Body of pancreas (tissue), 4 donors: Measurements from ENCODE around the gene PIEZO2. TPM values are rescaled to one million over a fixed set of nuclear protein-coding genes. Genes with fewer than 3 reads are reported as not detected.

Experiments used
- ATAC-seq: fragments of 150-250 bp; one replicate; pipeline ENCODE4 v1.9.1; 2016
- DNase-seq, 4 donors: peaks; one replicate each; pipeline ENCODE4 v3.0.0-alpha.2; 2019
- H3K27ac ChIP-seq, 4 donors: fragments of 200-600 bp; sonication (generic); 1 replicate in 3 of 4; 2 replicates in 1 of 4; pipeline versions ENCODE4 v1.5.1 to v1.6.1; 2016 to 2019; ENCODE audit warnings: mild to moderate bottlenecking in 1 of 4, mixed read lengths in 1 of 4, moderate library complexity in 1 of 4
- H3K27me3 ChIP-seq, 2 donors: fragments of 200-600 bp; sonication (generic); one replicate each; pipeline ENCODE4 v1.6.0; 2016; ENCODE audit warnings: mild to moderate bottlenecking in 1 of 2
- H3K36me3 ChIP-seq, 2 donors: fragments of 200-600 bp; sonication (generic); replicated peaks in 1 of 2; 2 replicates each; pipeline ENCODE4 v1.5.1; 2016; ENCODE audit warnings: low read depth in 2 of 2; ENCODE audit not compliant: insufficient read depth in 1 of 2
- H3K4me1 ChIP-seq: fragments of 200-600 bp; sonication (generic); one replicate; pipeline ENCODE4 v1.6.0; 2016
- H3K4me3 ChIP-seq, 2 donors: fragments of 200-600 bp; sonication (generic); 1 replicate in 1 of 2; 2 replicates in 1 of 2; pipeline ENCODE4 v1.5.1; 2016 to 2019
- H3K9me3 ChIP-seq, 3 donors: fragments of 200-600 bp; sonication (generic); 1 replicate in 2 of 3; 2 replicates in 1 of 3; pipeline ENCODE4 v1.5.1; 2016
- CTCF ChIP-seq, 7 experiments: fragments of 450-650 bp in 4 of 7; fragments of 200-600 bp in 3 of 7; sonication (generic) in 3 of 7; IDR thresholded peaks; one replicate each; pipeline ENCODE4 v1.5.1; 2016 to 2019; ENCODE audit warnings: antibody characterized with exemption in 7 of 7
- POLR2A ChIP-seq, 3 donors: fragments of 450-650 bp; IDR thresholded peaks; one replicate each; pipeline ENCODE4 v1.6.1; 2016; ENCODE audit warnings: antibody characterized with exemption in 3 of 3, mild to moderate bottlenecking in 2 of 3
- WGBS, 2 donors: methylation state at CpG; one replicate each; pipeline ENCODE4 v1.1.5; 2017; 5-methylcytosine and 5-hydroxymethylcytosine counted together
- intact Hi-C: fragments of 100-400 bp; cut with DNase I; formaldehyde crosslinking; loops from one replicate; pipeline ENCODE4 v1.15.1; 2023
- total RNA-seq, 2 donors: library from RNA; depleted of rRNA; stranded (reverse); fragments of >200 nt; gene quantifications; one replicate each; pipeline ENCODE4 v1.1.0, GENCODE V29; 2016

Gene PIEZO2
- total RNA-seq, 2 donors from 2014 or later, result 0.33 to 40.7 TPM

- no peak for ATAC-seq
- H3K4me3 ChIP-seq, result no peak overlapping the region
- DNase-seq, result no peak
- WGBS, 2 donors, result 75 to 77% methylated on average over 5 of the region's 5 CpGs
- H3K9me3 ChIP-seq, result no peaks in the 10 kb centered on the region
- H3K36me3 ChIP-seq, result no peaks in the 10 kb centered on the region
- intact Hi-C loops, result no loop called here
- no peak overlapping the region for H3K27ac ChIP-seq
- no peak for TF ChIP-seq CTCF (IDR thresholded peaks at IDR 0.05)
- TF ChIP-seq POLR2A (IDR thresholded peaks at IDR 0.05), result no peak
- H3K27me3 ChIP-seq, result no peaks in the 10 kb centered on the region
- no peaks in the 10 kb centered on the region for H3K4me1 ChIP-seq
Observed at GRCh38 chr18:11072632-11073031, 76.7 kb downstream of the PIEZO2 start.

- no peaks in the 10 kb centered on the region for H3K4me1 ChIP-seq
- DNase-seq (no peak), ATAC-seq (no peak)
- no peak overlapping the region for H3K4me3 ChIP-seq
- no peaks in the 10 kb centered on the region for H3K27me3 ChIP-seq
- TF ChIP-seq CTCF (IDR thresholded peaks at IDR 0.05), result no peak
- TF ChIP-seq POLR2A (IDR thresholded peaks at IDR 0.05), result no peak
- no peaks in the 10 kb centered on the region for H3K9me3 ChIP-seq
- intact Hi-C loops, result no loop called here
- no peak overlapping the region for H3K27ac ChIP-seq
- no peaks in the 10 kb centered on the region for H3K36me3 ChIP-seq
- WGBS, 2 donors, result 70 to 72% methylated on average over 4 of the region's 4 CpGs
Observed at GRCh38 chr18:11071300-11071699, 78.1 kb downstream of the PIEZO2 start.

- DNase-seq (no peak), ATAC-seq (no peak)
- Histone ChIP-seq H3K4me1 (no peaks in the 10 kb centered on the region), H3K27ac (no peak overlapping the region), H3K36me3 (no peaks in the 10 kb centered on the region), H3K4me3 (no peak overlapping the region), H3K27me3 (no peaks in the 10 kb centered on the region), H3K9me3 (no peaks in the 10 kb centered on the region)
- intact Hi-C loops, result no loop called here
- 60 to 63% methylated on average over 11 of the region's 11 CpGs for WGBS, 2 donors
- TF ChIP-seq POLR2A (IDR thresholded peaks at IDR 0.05) (no peak), CTCF (IDR thresholded peaks at IDR 0.05) (no peak)
Observed at GRCh38 chr18:11070593-11070992, 78.8 kb downstream of the PIEZO2 start.

GRCh38 chr18:11066038-11066437, 83.3 kb downstream of the PIEZO2 start:
- ATAC-seq (no peak), DNase-seq (no peak)
- Histone ChIP-seq H3K9me3 (no peaks in the 10 kb centered on the region), H3K27me3 (no peaks in the 10 kb centered on the region), H3K36me3 (no peaks in the 10 kb centered on the region), H3K4me3 (no peak overlapping the region), H3K4me1 (no peaks in the 10 kb centered on the region), H3K27ac (no peak overlapping the region)
- TF ChIP-seq CTCF (IDR thresholded peaks at IDR 0.05) (no peak), POLR2A (IDR thresholded peaks at IDR 0.05) (no peak)
- 32 to 45% methylated on average over 5 of the region's 5 CpGs for WGBS, 2 donors
- intact Hi-C loops, result no loop called here

GRCh38 chr18:11064727-11065460, 84.5 kb downstream of the PIEZO2 start:
- H3K4me1 ChIP-seq, result no peaks in the 10 kb centered on the region
- no peaks in the 10 kb centered on the region for H3K9me3 ChIP-seq
- no peaks in the 10 kb centered on the region for H3K36me3 ChIP-seq
- no peak overlapping the region for H3K4me3 ChIP-seq
- TF ChIP-seq POLR2A (IDR thresholded peaks at IDR 0.05), result no peak
- no peak overlapping the region for H3K27ac ChIP-seq
- 44 to 60% methylated on average over 7 of the region's 7 CpGs for WGBS, 2 donors
- H3K27me3 ChIP-seq, result no peaks in the 10 kb centered on the region
- intact Hi-C loops, result no loop called here
- DNase-seq, result no peak
- ATAC-seq, result no peak
